ENCODE data around the gene SPATA2.

SPATA2 gene

DNA sequence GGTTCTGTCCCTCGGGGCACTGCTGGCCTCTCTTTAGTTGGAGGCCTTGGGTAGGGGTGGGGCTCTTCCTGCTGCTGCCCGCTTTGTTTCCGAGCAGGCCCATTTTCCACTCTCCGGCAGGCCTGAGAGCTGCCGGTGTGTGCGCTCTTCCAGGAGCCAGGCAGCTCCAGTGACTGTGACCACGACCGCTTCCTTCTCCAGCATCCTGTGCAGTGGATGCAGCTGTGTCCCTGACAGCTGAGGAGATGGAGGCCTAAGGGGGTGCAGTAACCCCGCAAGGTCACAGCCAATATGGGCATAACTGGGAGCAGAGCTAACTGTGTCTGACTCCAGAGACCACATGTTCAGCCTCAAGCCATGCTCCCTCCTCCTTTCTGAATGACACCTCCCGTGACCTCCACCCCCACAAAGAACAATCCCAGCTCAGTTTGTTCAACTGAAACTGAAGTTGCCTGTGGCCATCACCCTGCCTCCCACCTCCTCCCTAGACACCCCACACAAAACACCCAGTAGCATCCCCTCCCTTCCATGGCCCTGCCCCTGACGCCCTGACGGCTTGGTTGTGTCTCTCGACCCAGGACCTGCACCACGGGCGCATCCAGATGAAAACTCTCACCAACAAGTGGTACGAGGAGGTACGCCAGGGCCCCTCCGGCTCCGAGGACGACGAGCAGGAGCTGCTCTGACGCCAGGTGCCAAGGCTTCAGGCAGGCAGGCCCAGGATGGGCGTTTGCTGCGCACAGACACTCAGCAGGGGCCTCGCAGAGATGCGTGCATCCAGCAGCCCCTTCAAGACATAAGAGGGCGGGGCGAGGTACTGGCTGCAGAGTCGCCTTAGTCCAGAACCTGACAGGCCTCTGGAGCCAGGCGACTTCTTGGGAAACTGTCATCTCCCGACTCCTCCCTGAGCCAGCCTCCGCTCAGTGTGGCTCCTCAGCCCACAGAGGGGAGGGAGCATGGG, 27.8 kb downstream of the SPATA2 start:
- Histone ChIP-seq H3K9me3 (no peaks in the 10 kb centered on the region), H3K4me1 (ENCODE audit: control insufficient read depth in 1 of 2, insufficient read depth in 1 of 2, low read depth in 1 of 2, low read length in 1 of 2) (peaks cover 45 to 46% of the 10 kb centered on the region in 2 experiments), H3K27me3 (no peaks in the 10 kb centered on the region), H3K36me3 (peaks cover 67% of the 10 kb centered on the region), H3K27ac (peak overlapping the region; percentile 85), H3K4me3 (ENCODE audit: low read depth in 1 of 2, low read length in 1 of 2) (no peak overlapping the region)
- TF ChIP-seq, protein P1, sequence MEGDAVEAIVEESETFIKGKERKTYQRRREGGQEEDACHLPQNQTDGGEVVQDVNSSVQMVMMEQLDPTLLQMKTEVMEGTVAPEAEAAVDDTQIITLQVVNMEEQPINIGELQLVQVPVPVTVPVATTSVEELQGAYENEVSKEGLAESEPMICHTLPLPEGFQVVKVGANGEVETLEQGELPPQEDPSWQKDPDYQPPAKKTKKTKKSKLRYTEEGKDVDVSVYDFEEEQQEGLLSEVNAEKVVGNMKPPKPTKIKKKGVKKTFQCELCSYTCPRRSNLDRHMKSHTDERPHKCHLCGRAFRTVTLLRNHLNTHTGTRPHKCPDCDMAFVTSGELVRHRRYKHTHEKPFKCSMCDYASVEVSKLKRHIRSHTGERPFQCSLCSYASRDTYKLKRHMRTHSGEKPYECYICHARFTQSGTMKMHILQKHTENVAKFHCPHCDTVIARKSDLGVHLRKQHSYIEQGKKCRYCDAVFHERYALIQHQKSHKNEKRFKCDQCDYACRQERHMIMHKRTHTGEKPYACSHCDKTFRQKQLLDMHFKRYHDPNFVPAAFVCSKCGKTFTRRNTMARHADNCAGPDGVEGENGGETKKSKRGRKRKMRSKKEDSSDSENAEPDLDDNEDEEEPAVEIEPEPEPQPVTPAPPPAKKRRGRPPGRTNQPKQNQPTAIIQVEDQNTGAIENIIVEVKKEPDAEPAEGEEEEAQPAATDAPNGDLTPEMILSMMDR (IDR thresholded peaks at IDR 0.05) = no peak

DNA sequence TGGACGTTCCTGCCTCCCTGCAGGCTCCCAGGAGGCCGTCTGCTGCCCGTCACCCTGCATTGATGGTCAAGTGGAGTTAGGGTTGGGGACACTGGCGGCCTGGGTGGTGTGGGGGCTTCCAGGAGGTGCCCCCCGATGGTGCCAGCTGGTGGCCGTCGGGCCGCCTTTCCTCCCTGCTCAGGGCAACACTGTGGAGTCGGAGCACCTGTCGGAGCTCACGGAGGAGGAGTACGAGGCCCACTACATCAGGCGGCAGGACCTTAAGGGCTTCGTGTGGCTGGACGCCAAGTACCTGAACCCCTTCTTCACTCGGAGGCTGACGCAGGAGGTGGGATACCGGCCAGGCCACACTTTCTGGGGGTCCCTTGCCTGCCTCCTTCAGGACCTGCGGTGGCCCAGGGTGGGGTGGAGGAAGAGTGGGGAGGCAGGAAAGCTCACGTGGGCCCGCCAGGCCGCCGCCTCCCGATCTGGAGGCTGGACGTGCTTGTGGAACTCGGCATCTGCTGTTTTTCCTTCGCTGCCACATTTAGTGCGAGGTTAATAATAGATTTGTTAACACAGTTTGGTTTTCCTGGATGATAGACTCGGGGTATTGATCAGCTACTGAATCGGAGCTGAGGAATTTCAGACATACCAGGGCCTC, 28.6 kb downstream of the SPATA2 start:
- Histone ChIP-seq H3K27ac (peak overlapping the region; percentile 85), H3K9me3 (no peaks in the 10 kb centered on the region), H3K27me3 (no peaks in the 10 kb centered on the region), H3K4me1 (ENCODE audit: control insufficient read depth in 1 of 2, insufficient read depth in 1 of 2, low read depth in 1 of 2, low read length in 1 of 2) (peaks cover 37% of the 10 kb centered on the region in 2 experiments), H3K36me3 (peaks cover 76% of the 10 kb centered on the region), H3K4me3 (ENCODE audit: low read depth in 1 of 2, low read length in 1 of 2) (no peak overlapping the region)
- TF ChIP-seq, protein P1 (IDR thresholded peaks at IDR 0.05) = no peak

DNA sequence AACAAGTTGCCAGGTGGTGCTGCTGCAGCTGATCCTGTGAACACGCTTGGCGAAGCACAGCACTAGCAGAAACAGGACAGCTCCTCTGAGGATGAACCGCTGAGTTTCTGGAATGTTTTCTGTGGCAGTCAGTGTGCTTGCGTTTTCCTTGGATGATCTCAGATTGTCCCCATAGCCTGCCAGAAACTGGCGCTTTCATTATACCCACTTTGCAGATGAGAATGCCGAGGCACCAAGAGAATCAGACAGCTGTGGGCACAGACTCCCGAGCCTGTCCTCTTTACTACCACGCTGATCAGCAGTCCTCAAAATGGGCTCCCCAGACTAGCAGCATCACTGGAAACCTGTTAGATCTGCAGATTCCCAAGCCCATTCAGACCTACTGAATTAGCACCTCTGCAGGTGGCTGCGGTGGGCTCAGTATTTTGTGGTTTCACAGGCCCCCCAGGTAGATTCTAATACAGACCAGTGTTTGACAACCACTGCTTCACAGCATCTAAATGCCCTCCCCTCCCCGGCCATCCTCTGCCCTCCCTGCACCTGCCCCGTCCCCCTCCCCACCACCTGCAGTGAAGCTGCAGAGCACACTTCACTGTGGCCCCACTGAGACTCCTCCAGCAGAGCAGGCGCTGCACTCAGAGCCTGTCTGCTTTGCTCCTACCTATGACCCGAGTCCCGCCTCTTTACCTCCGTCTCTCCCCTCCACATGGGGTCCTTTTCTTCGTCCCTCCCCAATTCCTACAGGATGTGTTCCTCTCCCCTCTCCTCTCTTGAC, 29.6 kb downstream of the SPATA2 start:
- no peak overlapping the region for H3K4me3 ChIP-seq (ENCODE audit: low read depth in 1 of 2, low read length in 1 of 2)
- no peak overlapping the region for H3K27ac ChIP-seq
- H3K36me3 ChIP-seq = peaks cover 85% of the 10 kb centered on the region
- H3K9me3 ChIP-seq = no peaks in the 10 kb centered on the region
- H3K27me3 ChIP-seq = no peaks in the 10 kb centered on the region
- TF ChIP-seq, protein P1 (IDR thresholded peaks at IDR 0.05) = no peak
- peaks cover 27 to 28% of the 10 kb centered on the region in 2 experiments for H3K4me1 ChIP-seq (ENCODE audit: control insufficient read depth in 1 of 2, insufficient read depth in 1 of 2, low read depth in 1 of 2, low read length in 1 of 2)

DNA sequence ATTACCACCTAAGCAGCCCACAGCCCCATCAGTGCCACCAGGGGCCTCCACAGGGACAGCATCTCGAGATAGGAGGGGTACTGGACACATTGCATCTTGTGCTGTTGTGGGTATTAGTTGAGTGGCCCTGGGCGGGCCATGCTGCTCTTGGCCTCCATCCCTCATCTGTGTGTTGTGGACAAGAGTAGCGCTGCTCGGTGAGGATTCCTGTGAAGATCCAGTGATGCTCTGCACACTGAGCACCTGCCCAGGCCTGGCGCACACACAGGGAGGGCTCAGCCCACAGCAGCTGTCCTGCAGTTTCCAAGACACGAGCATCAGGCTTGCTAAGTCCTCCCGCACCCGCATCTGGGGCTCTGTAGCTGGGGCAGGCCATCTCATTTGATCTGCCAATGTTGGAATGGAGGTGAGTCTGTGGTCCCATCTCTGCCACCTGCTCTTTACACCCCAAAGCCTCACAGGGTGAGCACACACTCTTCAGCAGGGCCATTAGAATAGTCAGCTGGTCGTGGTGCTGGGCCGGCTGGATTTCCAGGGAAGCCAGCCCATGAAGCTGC, 32.0 kb downstream of the SPATA2 start:
- Histone ChIP-seq H3K36me3 (peaks cover 100% of the 10 kb centered on the region), H3K27ac (no peak overlapping the region), H3K4me3 (ENCODE audit: low read depth in 1 of 2, low read length in 1 of 2) (no peak overlapping the region), H3K27me3 (no peaks in the 10 kb centered on the region), H3K4me1 (ENCODE audit: control insufficient read depth in 1 of 2, insufficient read depth in 1 of 2, low read depth in 1 of 2, low read length in 1 of 2) (peaks cover 3 to 4% of the 10 kb centered on the region in 2 experiments), H3K9me3 (no peaks in the 10 kb centered on the region)
- TF ChIP-seq, protein P1 (IDR thresholded peaks at IDR 0.05) = no peak

All from neutrophil (primary cell).